MM.1S (cell line): Measurements from ENCODE around the gene TENT5C.

Source experiments
- DNase-seq: peaks from one replicate; pipeline ENCODE4 v3.0.0-alpha.2; 2015
- H2AFZ ChIP-seq: fragments of 300-600 bp; sonication (generic); 2 replicates; pipeline ENCODE4 v1.6.0; 2016; ENCODE audit warnings: antibody characterized with exemption, low read length
- H3F3A ChIP-seq: fragments of 300-600 bp; sonication (generic); 2 replicates; pipeline ENCODE4 v1.6.1; 2016; ENCODE audit warnings: mild to moderate bottlenecking, antibody characterized with exemption, low read length, moderate library complexity, mixed read lengths; ENCODE audit not compliant: insufficient read depth
- H3K27ac ChIP-seq: fragments of 300-600 bp; sonication (generic); 2 replicates; pipeline ENCODE4 v1.5.1; 2016; ENCODE audit warnings: mild to moderate bottlenecking, low read length
- H3K27me3 ChIP-seq: fragments of 300-600 bp; sonication (generic); replicated peaks from 2 replicates; pipeline ENCODE4 v1.6.0; 2016; ENCODE audit warnings: low read length; ENCODE audit not compliant: insufficient read depth
- H3K36me3 ChIP-seq: fragments of 300-600 bp; sonication (generic); replicated peaks from 2 replicates; pipeline ENCODE4 v1.6.1; 2016; ENCODE audit warnings: mild to moderate bottlenecking, low read length, mixed read lengths; ENCODE audit not compliant: insufficient read depth
- H3K4me1 ChIP-seq: fragments of 300-600 bp; sonication (generic); 2 replicates; pipeline ENCODE4 v1.6.1; 2016; ENCODE audit warnings: low read length, mixed read lengths
- H3K4me2 ChIP-seq: fragments of 300-600 bp; sonication (generic); 2 replicates; pipeline ENCODE4 v1.6.0; 2016; ENCODE audit warnings: low read depth, low read length
- H3K4me3 ChIP-seq: fragments of 300-600 bp; sonication (generic); 2 replicates; pipeline ENCODE4 v1.5.1; 2016; ENCODE audit warnings: low read length, mixed read lengths
- H3K79me2 ChIP-seq: fragments of 300-600 bp; sonication (generic); 2 replicates; pipeline ENCODE4 v1.6.1; 2016; ENCODE audit warnings: mixed run types, low read length, mixed read lengths
- H3K9ac ChIP-seq: fragments of 300-600 bp; sonication (generic); 2 replicates; pipeline ENCODE4 v1.6.1; 2016; ENCODE audit warnings: low read length, mixed read lengths
- H3K9me2 ChIP-seq: fragments of 300-600 bp; sonication (generic); replicated peaks from 2 replicates; pipeline ENCODE4 v1.6.1; 2016; ENCODE audit warnings: mild to moderate bottlenecking, low read length, mixed read lengths; ENCODE audit not compliant: insufficient read depth
- H3K9me3 ChIP-seq: fragments of 300-600 bp; sonication (generic); replicated peaks from 2 replicates; pipeline ENCODE4 v1.6.1; 2016; ENCODE audit warnings: mild to moderate bottlenecking, low read length, mixed read lengths; ENCODE audit not compliant: insufficient read depth
- H4K20me1 ChIP-seq: fragments of 300-600 bp; sonication (generic); 2 replicates; pipeline ENCODE4 v1.6.1; 2016; ENCODE audit warnings: mild to moderate bottlenecking, low read length, moderate library complexity, mixed read lengths; ENCODE audit not compliant: insufficient read depth
- EZH2 ChIP-seq: fragments of 300-600 bp; sonication (generic); optimal IDR thresholded peaks from 2 replicates; pipeline ENCODE3; 2017; ENCODE audit warnings: low read depth, mild to moderate bottlenecking, antibody characterized with exemption, low read length, mixed read lengths
- EZH2phosphoT487 ChIP-seq: fragments of 300-600 bp; sonication (generic); IDR thresholded peaks from 2 replicates; pipeline ENCODE4 v1.6.1; 2018; ENCODE audit warnings: antibody characterized with exemption, low read length
- TF ChIP-seq, protein P1 (sequence below): fragments of 300-600 bp; sonication (generic); IDR thresholded peaks from 2 replicates; pipeline ENCODE4 v1.5.1; 2016; ENCODE audit warnings: antibody characterized with exemption, low read length, mixed read lengths

Gene TENT5C

GRCh38 chr1:117612517-117613248 lies 6.8 kb downstream of the TENT5C start:
- Histone ChIP-seq H3K36me3 (peaks cover 8% of the 10 kb centered on the region), H3K4me3 (peak overlapping the region; percentile 94), H2AFZ (no peak overlapping the region), H3K9me3 (no peaks in the 10 kb centered on the region), H3K4me2 (peak overlapping the region; percentile 96), H3K9me2 (no peaks in the 10 kb centered on the region), H3K9ac (peak overlapping the region; percentile 100), H3F3A (peaks cover 96% of the 10 kb centered on the region), H4K20me1 (peaks cover 2% of the 10 kb centered on the region; the same call in 1 of the 2 replicates), H3K27ac (peak overlapping the region; percentile 100), H3K4me1 (no peaks in the 10 kb centered on the region; the same call in 1 of the 2 replicates), H3K27me3 (no peaks in the 10 kb centered on the region), H3K79me2 (peaks cover 100% of the 10 kb centered on the region)
- DNase-seq: peak; percentile 21
- TF ChIP-seq EZH2phosphoT487: no peak
- TF ChIP-seq, protein P1, sequence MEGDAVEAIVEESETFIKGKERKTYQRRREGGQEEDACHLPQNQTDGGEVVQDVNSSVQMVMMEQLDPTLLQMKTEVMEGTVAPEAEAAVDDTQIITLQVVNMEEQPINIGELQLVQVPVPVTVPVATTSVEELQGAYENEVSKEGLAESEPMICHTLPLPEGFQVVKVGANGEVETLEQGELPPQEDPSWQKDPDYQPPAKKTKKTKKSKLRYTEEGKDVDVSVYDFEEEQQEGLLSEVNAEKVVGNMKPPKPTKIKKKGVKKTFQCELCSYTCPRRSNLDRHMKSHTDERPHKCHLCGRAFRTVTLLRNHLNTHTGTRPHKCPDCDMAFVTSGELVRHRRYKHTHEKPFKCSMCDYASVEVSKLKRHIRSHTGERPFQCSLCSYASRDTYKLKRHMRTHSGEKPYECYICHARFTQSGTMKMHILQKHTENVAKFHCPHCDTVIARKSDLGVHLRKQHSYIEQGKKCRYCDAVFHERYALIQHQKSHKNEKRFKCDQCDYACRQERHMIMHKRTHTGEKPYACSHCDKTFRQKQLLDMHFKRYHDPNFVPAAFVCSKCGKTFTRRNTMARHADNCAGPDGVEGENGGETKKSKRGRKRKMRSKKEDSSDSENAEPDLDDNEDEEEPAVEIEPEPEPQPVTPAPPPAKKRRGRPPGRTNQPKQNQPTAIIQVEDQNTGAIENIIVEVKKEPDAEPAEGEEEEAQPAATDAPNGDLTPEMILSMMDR: no peak
- no peak for TF ChIP-seq EZH2

GRCh38 chr1:117613249-117613968 lies 7.6 kb downstream of the TENT5C start:
- peak; percentile 30 for DNase-seq
- H3K79me2 ChIP-seq: peaks cover 100% of the 10 kb centered on the region
- H3K4me3 ChIP-seq: peak overlapping the region; percentile 94
- peaks cover 3% of the 10 kb centered on the region; the same call in 1 of the 2 replicates for H3K36me3 ChIP-seq
- peak overlapping the region; percentile 100 for H3K9ac ChIP-seq
- no peak overlapping the region for H2AFZ ChIP-seq
- H3F3A ChIP-seq: peaks cover 96% of the 10 kb centered on the region
- no peaks in the 10 kb centered on the region; the same call in 1 of the 2 replicates for H3K4me1 ChIP-seq
- no peaks in the 10 kb centered on the region for H3K27me3 ChIP-seq
- H3K9me2 ChIP-seq: no peaks in the 10 kb centered on the region
- no peaks in the 10 kb centered on the region for H3K9me3 ChIP-seq
- H4K20me1 ChIP-seq: peaks cover 2% of the 10 kb centered on the region; the same call in 1 of the 2 replicates
- peak overlapping the region; percentile 96 for H3K4me2 ChIP-seq
- peak overlapping the region; percentile 100 for H3K27ac ChIP-seq
- TF ChIP-seq, protein P1: no peak
- TF ChIP-seq EZH2phosphoT487 (no peak), EZH2 (no peak)

DNA sequence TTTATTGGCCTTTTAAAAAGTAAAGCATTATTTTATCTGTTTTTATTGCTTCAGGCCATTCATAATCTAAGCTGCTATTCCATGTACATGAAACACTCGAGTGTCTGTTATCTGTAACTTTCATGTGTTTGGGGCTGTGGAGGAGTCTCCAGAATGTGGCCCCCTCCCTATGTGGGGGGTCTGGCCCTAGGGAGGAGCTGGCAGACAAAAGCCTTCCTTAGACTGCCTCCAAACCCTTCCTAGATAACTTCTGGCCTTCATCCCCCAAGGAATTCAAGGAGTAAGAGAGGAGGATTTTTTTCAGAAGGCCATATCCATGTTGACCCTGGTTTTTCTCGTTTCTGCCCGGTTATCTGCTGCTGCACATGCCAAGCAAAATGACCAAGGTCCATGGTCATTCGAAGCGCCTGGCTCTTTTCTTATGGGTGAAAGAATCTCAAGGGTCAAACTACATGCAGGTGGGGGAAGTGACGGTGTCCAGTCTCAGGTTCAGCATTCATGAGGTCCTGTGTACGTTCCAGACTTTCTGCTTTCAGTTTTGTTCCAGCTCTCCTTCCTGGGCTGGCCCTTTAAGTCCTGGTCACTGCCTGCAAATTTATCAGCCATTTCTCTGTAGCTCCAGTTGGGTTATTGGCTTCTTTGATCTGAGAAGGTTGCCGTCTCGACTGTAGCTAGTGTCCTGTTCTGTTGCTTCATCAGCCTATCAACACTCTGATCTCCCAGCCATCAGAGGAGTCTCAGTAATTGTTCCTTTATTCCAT lies 8.3 kb downstream of the TENT5C start:
- TF ChIP-seq, protein P1: no peak
- no peak for TF ChIP-seq EZH2phosphoT487
- no peak for TF ChIP-seq EZH2
- H3K79me2 ChIP-seq: peaks cover 100% of the 10 kb centered on the region
- H3K9me3 ChIP-seq: no peaks in the 10 kb centered on the region
- H3K4me2 ChIP-seq: peak overlapping the region; percentile 96
- peak overlapping the region; percentile 94 for H3K4me3 ChIP-seq
- H3K27me3 ChIP-seq: no peaks in the 10 kb centered on the region
- H4K20me1 ChIP-seq: peaks cover 2% of the 10 kb centered on the region; the same call in 1 of the 2 replicates
- H3K36me3 ChIP-seq: peaks cover 2% of the 10 kb centered on the region; the same call in 1 of the 2 replicates
- peak overlapping the region; percentile 100 for H3K27ac ChIP-seq
- H3F3A ChIP-seq: peaks cover 96% of the 10 kb centered on the region
- H2AFZ ChIP-seq: no peak overlapping the region
- H3K4me1 ChIP-seq: no peaks in the 10 kb centered on the region; the same call in 1 of the 2 replicates
- peak; percentile 46 for DNase-seq
- no peaks in the 10 kb centered on the region for H3K9me2 ChIP-seq
- peak overlapping the region; percentile 100 for H3K9ac ChIP-seq
